GM18502 (cell line): Measurements from ENCODE around the gene HDC.

ENCODE experiments used
- ATAC-seq: cut with Tn5 transposase; IDR thresholded peaks from one replicate; pipeline ENCODE4 v1.9.1; 2021; ENCODE audit warnings: mild to moderate bottlenecking; ENCODE audit not compliant: unreplicated experiment, poor library complexity

Gene HDC

GRCh38 chr15:50257332-50257731, 8.2 kb downstream of the HDC start:
- ATAC-seq: no peak

DNA sequence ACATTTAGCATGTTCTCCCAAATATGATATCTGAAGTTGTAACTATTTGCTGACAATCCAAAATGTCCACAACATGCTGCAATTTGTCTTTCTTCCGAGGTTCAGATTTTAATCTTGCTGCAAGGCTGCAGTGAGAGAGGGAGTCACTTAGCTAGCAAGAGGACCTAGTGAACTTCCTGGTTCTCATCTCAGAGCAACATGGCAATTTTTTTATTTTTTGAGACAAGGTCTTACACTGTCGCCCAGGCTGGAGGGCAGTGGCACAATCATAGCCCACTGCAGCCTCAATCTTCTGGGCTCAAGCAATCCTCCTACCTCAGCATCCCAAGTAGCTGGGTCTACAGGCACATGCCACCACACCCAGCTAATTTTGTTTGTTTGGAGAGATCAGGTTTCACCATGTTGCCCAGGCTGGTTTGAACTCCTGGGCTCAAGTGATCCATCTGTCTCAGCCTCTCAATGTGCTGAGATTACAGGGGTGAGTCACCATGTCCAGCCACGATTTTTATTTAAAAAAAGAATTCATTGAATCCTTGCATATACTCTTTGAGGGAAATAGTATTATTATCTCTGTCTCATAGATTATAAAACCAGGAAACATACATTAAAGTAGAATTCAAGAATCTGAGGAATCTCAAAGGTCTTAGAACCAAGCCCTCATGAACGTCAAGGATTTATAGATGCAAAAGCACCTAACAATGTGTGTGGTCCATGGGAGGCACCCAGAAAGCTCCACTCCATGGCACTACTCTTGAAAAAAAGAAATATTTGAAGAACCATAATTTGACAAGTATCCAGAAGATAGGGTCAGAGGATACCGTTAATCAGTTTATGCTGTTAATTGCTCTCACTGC, 9.1 kb downstream of the HDC start:
- no peak for ATAC-seq

- no peak for ATAC-seq
These were observed 13.0 kb downstream of the HDC start for GRCh38 chr15:50252556-50252955.

- no peak for ATAC-seq
These were observed 13.8 kb downstream of the HDC start for GRCh38 chr15:50251638-50252182.

- no peak for ATAC-seq
These were observed 14.6 kb downstream of the HDC start for GRCh38 chr15:50250760-50251394.

- no peak for ATAC-seq
These were observed 15.8 kb downstream of the HDC start for GRCh38 chr15:50249704-50250103.

GRCh38 chr15:50248994-50249582, 16.4 kb downstream of the HDC start:
- ATAC-seq: no peak

GRCh38 chr15:50247819-50248655, 17.5 kb downstream of the HDC start:
- ATAC-seq: peak; percentile 98

- ATAC-seq: no peak
These were observed 18.9 kb downstream of the HDC start for GRCh38 chr15:50246631-50247030.

- no peak for ATAC-seq
These were observed 20.4 kb downstream of the HDC start for GRCh38 chr15:50244959-50245624.

- ATAC-seq: no peak
These were observed 21.4 kb downstream of the HDC start for GRCh38 chr15:50244153-50244552.

- ATAC-seq: no peak
These were observed 23.7 kb downstream of the HDC start for GRCh38 chr15:50241684-50242450.

DNA sequence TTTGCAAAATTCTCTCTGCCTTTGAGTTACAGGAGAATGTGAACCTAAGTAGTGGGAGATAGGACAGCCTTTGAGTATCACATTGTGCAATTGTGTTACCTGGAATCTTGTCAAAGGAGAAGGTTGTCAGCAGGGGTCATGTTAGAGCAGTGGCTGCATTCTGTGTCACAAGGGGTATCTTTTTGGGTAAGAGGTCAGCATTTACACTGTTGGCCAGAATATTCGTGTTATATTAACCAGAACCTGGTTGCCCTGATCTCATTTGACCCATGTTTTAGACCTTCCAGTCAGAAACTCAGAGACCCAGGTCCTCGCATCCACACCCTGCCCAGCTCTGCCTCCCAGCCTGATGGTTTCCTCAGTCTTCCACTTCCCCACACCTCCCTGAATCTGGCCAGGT, 27.3 kb downstream of the HDC start:
- no peak for ATAC-seq

- no peak for ATAC-seq
These were observed 29.1 kb downstream of the HDC start for GRCh38 chr15:50236433-50236832.

DNA sequence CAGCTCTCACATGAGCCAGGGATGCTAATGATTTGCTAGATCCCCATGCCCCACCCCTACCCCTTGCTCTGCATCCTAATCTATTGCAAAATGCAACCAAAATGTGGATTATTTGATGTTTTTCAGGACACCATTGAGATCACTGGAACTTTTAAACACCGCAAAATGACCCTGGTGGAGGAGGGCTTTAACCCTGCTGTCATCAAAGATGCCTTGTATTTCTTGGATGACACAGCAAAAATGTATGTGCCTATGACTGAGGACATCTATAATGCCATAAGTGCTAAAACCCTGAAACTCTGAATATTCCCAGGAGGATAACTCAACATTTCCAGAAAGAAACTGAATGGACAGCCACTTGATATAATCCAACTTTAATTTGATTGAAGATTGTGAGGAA, 29.7 kb downstream of the HDC start:
- no peak for ATAC-seq

- no peak for ATAC-seq
These were observed 30.8 kb downstream of the HDC start for GRCh38 chr15:50234764-50235163.

DNA sequence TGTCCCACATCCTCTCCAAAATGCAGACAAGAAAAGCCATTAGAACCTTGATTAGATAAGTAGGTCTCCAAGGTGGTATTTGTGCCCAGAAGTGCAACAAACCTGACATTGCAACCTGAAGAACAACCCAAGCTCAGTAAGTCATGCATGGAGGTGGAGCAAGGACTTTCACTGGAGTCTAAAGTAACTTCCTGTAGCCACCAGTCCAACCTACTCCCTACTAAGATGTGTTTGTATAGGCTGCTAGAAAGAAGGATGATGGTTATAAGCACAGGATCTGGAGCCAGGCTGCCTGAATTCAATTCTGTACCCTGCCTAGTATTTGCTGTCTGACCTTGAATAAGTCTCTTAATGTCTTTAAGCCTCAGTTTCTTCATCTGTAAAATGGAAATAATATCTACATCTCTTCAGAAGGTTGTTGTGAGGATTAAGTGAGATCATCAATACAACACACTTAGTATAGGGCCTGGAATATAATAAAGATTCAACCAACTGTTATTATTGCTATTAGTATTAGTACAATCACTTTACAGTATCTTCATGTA, 32.3 kb downstream of the HDC start:
- ATAC-seq: no peak

DNA sequence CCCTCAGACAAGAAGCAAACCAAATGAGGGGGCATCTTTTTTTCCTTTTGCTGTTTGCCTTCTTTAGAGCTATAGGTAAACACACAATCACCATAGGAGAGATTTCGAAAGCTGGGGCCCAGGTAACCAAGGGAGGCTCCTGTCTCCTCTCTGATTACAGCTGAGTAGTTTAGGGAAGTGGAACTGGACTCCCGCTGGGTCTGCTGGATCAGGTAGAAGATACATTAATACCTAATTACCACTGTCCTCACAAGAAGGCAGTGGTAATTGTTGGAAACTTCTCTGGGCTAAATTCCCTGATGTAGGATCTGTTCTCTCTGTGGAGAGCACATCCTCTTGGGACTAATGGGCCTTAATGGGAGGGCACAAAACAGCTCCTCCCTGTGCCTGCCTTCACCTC, 32.7 kb downstream of the HDC start:
- ATAC-seq: no peak

- ATAC-seq: no peak
These were observed 33.8 kb downstream of the HDC start for GRCh38 chr15:50231761-50232160.
